ENCODE data around the gene TBCEL.
"Not testable (repeated sequence)": the region's sequence is repeated elsewhere in the genome, so short reads cannot be mapped to it uniquely, and the experiment has no call there.

TBCEL gene

DNA sequence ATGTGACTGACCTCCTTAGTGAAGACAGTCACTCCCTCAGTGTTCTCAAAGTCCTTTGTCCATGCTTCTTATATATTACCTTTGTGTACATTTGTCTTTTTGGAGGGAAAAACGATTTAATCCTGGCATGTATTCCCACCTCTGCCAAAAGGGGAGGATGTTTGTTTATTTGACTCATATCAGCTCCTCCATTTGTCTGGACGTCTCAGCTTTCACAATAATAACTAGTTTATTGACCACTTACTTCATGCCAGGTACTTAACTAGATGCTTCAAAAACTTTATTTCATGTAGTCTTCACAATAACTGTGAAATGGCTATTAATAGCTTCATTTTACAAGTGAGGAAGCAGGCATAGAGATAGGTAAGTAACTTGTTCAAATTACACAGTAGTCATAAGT, 5.3 kb downstream of the TBCEL start:
- no peak for DNase-seq (ENCODE audit: low read depth in 3 of 3)

DNA sequence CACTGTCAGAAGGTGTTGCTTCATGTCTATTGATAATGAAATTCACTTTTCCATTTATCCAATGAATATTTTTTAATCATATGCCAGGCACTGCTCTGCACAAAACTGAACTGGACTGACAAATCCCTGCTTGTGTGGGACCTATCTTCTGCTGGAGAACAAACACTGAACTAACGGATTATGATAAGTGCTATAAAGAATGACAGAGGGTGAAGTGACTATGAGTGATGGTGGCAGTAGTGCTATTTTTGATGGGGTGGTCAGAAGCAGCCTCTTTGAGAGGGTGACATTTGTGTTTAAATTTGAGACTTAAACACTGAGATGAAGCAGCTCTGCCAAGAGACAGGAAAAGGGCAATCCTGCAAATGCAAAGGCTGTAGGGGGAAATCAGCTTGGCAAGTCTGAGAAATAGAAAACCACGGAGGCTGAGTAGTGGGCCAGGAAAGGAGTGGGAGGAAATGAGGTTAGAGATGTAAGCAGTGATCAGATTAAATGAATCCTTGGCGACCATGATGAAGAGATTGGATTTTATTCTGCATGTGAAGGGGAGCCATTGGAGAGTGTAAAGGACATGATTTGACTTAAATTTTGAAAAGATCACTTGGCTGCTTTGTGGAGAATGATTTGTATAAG, 6.0 kb downstream of the TBCEL start:
- DNase-seq (ENCODE audit: low read depth in 3 of 3), result no peak

DNA sequence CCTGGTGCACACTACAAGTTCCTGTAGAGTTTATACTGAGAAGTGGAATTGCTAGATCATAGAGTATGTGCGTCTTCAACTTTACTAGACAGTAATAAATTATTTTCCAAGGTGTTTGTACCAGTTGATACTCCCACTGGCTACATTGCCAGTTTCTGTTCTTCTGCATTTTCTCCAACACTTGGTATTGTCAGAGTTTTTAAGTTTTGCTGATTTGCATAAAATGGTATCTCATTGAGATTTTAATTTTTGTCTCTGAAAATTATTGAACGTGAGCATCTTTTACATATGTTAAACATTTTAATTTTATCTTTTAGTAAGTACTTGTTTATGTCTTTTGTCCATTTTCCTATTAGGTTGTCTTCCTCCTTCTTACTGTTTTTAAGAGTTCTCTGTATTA, 7.3 kb downstream of the TBCEL start:
- no peak for DNase-seq (ENCODE audit: low read depth in 3 of 3)

DNA sequence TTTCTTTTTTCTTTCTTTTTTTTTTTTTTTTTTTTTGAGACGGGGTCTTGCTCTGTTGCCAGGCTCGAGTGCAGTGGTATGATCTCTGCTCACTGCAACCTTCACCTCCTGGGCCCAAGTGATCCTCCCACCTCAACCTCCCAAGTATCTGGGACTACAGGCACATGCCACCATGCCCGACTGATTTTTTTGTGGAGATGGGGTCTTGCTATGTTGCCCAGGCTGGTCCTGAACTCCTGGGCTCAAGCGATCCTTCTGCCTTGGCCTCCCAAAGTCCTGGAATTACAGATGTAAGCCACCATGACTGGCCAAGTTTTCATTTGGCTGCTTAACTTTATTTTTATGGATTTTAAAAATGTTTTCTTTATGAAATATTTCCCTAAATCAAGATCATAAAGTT, 7.7 kb downstream of the TBCEL start:
- not testable (repeated sequence) for DNase-seq (ENCODE audit: low read depth in 3 of 3)

DNA sequence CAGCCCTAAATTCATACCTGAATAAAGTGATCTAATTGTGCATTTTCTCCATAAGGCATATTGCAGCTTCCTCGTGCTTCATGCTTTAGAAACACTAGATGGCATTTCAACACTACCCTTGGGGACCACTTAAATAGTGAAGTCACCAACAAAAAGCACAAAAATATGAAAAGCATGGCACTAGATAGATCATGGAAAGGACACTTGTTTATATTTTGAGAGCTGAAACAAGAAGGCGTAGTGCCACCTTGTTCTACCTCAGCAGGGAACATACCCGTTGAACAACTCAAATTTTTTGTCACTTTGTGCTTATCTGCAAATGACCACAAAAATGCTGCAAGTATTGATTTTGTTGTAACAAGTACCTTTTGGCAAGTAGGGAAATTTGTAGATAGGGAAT, 8.6 kb downstream of the TBCEL start:
- DNase-seq (ENCODE audit: low read depth in 3 of 3), result no peak

DNA sequence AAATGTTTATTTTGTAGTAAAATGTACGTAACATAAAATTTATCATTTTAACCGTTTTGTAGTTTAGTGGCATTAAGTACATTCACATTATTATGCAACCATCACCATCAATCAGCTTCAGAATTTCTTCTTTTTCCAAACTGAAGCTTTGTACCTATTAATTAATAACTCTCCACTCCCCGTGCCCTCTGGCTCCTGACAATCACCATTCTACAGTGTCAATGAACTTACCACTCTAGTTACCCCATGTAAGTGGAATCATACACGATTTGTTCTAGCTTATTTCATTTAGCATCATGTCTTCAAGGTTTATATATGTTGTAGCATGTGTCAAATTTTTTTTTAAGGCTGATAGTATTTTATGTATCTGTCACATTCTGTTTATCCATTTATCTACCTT, 9.7 kb downstream of the TBCEL start:
- no peak for DNase-seq (ENCODE audit: low read depth in 3 of 3)

DNA sequence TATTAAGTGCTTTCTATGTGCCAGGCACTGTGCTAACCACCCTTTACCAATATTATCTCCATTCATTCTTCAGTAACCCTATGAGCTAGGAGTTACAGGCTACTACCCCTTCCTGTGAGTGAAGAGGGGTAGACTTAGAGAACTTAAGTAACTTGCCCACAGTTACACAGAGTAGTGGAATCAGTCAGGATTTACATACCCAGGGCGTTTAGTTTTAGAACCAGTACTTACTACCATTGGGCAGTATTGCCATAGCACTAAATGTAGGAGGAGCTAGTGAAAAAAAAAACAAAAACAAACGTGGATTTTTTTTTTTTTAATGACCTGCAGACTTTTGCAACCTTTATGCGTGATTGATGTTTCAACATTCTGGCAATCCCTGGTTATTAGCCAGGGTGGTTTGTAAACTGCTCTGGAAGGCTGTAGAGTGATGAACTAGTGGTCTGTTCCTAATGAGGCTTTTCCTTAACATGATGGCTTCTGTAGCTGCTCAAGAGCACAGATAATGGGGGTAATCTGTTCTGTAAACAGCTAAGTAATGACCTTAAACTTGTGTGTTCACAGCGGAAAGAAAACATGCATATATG, 11.4 kb downstream of the TBCEL start:
- DNase-seq (ENCODE audit: low read depth in 3 of 3), result no peak

DNA sequence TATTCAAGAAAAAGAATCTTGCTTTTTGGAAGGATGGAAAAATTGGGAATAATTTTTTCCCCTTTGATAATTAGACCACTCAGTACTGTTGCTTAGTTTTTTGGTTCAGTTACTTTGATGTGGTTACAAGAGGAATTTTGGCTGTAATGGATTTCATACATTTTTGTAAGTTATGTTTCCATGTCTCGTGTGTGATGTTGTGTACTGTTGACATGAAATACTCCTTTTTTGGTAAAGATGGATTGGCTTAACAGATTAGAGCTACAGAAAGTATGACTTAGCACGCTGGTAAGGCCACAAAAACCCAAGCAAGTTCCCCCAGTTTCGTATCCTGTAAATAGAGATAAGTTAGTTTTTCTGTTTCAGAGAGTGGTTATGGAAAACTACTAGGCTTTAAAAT, 11.9 kb downstream of the TBCEL start:
- DNase-seq (ENCODE audit: low read depth in 3 of 3), result no peak

DNA sequence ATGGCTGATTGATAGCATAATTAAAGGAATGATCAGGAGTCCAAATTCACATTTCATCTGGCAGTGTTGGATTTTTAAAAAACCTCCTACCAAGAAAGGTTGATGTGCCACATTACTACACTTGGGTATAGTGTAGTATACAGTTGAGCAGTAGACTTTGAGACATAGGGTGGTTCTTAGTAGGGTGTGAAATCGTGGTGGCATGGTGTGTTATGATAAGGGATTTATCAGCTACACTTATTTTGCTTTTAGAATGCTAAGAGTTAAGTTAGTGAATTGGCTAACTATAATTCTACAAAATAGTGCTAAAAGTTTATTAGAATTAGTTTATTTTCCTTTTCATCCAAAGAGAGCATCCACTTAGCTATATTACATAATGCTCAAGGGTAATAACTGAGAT, 13.1 kb downstream of the TBCEL start:
- DNase-seq (ENCODE audit: low read depth in 3 of 3), result no peak

DNA sequence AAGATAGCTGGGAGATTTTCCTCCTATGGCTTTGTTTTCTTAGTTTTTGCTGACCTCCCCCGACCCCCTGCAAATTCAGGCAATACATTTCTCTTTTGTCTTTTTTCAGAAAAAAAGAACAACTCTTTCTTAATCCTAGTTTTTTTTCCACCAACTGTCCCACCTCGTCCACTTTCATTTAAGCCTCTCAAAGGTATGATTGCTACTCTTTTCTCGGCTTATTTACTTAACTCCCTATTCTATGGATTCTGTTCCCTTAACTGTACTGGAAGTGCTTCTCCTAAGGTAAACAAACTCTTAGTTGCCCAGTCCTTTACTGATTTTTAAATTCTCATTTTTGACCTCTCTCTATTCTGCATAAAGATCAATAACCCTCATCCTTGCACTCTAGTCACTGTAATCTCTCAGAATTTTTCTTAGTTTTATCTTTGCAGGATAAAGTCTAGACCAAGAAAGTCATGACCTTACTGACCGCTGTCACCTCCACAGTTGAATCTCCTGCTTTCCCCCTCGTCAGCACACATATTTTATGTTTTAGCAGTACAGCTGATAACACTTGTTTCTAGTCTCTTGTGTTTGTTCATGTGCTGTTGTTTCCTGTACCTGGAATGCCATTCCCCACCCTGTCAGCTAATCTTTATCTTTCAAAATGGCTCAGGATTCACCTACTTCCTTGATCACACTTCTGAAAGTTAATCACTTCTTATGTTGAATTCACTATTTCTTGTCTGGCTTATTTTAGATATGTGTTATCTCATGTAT, 14.9 kb downstream of the TBCEL start:
- DNase-seq (ENCODE audit: low read depth in 3 of 3), result no peak

DNA sequence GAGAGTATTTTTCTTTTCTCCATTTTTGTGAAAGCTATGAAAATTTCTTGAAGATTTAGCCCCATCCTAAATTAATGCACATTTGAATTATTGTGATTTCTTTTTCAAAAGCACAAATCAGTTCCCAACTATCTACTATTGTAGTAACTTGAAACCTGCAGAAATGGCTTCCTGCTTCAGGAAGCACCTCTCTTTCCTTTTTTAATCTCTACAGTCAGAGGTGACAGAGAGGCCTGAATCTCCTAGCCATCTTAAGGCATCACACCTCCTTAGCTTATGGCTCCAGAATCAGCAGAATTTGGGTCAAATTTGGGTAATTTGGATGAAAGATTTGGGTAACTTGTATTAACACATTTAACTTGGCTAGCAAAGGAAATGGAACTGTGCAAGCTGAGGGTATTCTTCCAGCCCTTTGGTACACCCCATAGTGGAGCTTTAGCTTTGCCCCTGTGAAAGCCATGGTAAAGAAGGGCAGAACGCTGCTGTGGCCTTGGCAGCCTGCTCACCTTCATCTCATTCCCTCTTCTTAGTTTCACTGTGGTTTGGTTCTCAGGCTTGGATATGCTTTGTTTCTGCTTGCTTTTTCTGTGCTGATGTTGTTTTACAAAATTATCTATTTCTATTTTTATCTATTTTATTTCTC, 16.2 kb downstream of the TBCEL start:
- DNase-seq (ENCODE audit: low read depth in 3 of 3), result no peak

DNA sequence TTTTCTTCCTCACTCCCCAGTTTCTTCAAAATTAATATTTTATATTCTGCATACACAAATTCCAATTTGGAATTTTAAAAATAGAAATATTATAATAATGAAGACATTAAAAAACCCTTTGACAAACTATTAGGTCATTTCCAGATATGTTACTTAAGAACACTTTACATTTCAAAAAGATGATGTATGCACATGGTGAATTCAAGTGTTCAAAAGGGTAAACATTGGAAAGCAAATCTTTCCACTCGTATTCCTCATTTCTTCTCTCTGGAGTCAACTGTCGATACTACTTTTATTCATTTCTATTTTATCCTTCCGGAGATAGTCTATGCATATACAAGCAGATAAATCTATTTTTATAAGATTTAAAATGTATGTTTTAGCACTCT, 16.7 kb downstream of the TBCEL start:
- no peak for DNase-seq (ENCODE audit: low read depth in 3 of 3)

DNA sequence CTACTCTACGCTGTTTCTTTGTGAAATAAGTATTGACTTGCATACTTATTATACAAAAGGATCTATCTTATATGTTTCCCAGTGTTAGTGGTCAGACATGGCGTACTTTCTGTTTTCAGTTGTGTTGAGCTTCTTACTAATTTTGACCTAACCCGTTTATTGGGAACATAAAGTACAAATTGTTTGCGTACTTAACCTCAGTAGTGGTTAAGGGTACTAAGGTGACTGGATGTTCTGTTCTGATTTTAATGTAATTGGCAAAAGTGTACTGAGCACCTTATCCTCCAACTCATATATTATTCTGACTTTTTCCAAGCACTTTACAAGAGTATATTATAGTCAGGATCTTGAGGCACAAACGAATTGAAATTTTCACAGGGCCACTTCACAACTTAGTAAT, 17.2 kb downstream of the TBCEL start:
- no peak for DNase-seq (ENCODE audit: low read depth in 3 of 3)

DNA sequence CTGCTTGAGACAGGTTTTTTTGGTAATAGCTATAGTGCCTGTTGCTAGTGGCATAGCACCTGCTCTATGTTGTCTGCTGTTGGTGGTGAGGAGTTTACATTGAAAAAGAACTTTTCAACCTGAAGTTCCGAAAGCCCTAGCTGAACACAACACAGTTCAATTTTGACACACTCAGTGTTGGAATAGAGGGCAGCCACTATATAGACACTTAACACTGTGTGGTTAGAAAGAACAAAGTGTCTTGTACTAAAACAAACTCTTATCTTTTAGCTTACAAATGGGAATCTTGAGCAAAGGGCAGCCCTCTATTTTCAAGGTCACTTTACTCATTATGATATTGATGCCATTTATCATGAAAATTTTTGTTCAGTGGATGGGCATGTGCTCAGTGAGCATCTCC, 18.4 kb downstream of the TBCEL start:
- DNase-seq (ENCODE audit: low read depth in 3 of 3), result no peak

DNA sequence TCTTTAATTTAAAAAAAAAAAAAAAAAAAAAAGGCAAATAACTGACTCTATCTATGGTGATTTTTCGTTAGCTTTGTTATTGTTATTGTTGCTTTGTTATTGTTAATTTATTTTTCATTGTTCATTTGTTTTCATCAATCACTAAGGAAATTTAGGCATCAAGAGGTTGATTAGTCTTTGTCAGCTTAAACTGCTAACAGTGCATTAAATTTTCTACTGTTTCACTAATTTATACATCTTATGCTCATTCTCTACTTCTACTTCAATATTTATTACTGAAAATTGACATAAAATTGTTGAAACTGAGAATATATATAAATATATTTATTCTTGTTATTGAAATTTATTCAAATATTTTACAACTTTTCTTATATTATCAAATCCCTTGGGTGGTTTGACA, 24.0 kb downstream of the TBCEL start:
- DNase-seq (ENCODE audit: low read depth in 3 of 3), result no peak

DNA sequence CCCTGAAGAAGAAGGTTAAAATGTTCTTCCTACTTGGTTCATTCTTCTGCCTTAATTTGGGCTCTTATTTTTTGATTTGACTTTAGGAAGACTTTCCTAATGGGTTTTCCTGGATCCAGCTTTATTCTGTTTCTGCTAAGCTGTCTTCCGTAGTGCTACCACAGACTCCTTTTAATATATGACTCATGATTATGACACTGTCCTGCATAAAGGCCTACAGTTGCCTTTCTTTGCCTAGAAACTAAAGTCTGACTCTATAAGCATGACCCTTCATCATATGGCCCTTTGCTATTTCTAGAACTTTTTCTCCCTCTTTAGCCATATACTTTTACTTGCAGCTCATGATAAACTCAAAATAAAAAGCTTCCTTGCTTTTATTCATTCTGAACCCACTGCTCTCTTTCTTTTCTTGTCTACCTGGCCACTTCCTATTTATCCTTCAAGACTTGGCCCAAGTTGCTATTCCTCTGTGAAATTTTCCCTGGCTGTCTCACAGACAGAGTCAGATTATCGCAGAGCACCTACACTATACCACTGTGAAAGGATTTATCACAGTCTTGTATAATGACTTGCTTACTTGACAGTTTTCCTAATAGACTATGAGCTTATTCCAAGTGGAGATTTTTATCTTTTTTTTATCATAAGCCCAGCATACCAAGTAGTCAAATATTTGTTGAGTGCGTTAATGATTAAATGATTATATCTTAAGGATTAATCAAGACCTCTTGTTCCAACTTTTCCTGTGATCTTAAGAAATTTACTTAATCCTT, 24.7 kb downstream of the TBCEL start:
- DNase-seq (ENCODE audit: low read depth in 3 of 3), result no peak

DNA sequence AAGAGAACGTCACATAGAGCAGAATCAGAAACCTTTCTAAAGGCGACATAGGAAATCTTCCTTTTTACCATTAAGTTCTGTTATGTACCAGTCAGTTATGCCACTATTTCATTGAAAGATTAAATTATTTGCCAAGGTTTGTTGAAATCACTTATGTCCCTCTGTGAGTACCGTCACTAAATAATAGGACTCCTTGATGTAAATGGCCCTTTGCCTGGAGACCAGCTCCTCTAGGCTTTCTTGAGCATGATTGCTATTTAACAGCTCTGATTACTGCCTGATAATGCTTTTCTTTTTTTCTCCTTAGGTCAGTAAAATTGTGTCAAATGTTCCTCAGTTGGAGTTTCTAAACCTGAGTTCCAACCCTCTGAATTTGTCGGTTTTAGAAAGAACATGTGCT, 29.3 kb downstream of the TBCEL start:
- DNase-seq (ENCODE audit: low read depth in 3 of 3), result no peak

DNA sequence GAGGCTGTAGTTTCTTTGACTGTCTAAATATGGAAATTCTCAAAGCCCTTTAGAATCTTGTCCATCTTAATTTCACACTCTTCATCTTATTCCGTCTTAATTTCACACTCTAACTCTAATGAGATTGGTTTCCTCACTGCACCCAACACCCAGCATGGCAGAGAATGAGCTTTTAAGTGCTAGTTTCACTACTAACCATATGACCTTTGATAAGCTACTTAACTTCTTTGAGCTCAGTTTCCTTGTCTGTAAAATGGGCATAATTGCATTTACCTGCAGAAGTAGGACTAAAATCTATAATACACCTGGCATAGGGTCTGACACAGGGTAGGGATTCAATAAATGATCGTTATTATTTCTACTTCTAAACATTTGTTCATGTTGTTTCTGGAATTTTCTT, 30.4 kb downstream of the TBCEL start:
- DNase-seq (ENCODE audit: low read depth in 3 of 3), result no peak

DNA sequence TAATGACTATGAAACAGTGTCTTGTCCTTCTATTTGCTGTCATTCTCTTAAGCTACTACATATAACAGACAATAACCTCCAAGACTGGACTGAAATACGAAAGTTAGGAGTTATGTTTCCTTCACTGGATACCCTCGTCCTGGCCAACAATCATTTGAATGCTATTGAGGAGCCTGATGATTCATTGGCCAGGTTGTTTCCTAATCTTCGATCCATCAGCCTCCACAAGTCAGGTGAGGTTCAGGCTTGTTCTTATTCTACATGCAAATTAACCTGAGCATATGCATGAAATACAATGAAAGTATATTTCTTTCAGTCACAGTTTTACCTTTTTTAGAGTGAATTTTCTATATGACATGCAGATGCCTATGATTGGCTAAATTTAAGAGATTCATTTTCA, 31.2 kb downstream of the TBCEL start:
- DNase-seq (ENCODE audit: low read depth in 3 of 3), result no peak

DNA sequence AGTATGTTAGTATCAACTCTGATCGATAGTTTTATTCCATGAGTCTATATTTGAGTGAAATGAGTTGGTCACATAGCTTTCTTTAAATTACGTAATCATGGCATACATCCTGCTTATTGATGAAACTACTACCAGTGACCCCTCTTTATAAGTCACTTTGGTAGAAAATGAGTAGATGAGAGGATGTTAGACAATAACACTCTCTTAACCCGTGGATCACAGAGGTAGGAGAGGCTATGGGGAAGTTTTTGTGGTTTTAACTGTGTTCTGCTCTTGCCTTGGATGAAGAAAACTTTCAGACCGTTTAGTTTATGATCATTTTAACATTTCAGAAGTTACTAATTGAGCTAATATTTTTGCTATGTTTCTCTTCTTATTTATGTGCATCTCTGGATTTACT, 34.0 kb downstream of the TBCEL start:
- no peak for DNase-seq (ENCODE audit: low read depth in 3 of 3)

DNA sequence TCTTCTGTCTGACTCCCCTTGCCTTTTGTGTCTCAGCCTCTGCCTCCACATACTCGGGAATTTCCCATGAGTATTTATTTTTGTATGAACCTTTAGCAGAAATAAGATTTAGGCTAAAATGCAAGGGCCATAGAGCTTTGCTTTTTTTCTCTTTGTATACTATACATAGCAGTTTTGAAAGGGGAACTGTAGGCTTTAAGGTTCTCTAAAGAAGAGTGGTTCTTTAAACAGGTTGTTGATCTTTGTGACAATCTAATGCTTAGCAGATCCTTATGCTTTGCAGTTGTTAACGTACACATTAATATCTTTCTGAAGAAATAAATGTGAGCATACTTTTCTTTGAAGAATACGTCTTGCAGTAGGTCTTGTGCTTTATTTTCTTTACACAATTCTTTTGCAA, 35.0 kb downstream of the TBCEL start:
- no peak for DNase-seq (ENCODE audit: low read depth in 3 of 3)

DNA sequence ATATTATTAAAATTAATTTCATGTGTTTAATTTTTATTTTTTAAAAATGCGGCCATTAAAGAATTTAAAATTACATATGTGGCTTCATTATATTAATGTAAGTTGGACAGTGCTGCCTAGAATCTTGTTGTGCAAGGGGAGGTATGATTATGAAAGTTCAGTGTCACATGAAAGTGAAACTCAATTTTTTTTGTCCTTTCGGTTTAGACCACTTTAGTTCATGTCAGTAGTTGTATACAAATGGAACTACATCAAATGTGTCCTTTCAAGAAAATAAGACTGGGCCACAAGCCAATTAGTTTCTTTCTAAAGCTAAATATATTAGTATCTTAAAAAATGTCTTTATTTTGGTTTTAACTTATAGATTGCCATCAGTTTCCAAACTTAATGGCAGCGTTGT, 35.7 kb downstream of the TBCEL start:
- DNase-seq (ENCODE audit: low read depth in 3 of 3), result no peak
